SK-N-SH (cell line): ENCODE data around the gene AK5. TPM values are rescaled to one million over a fixed set of nuclear protein-coding genes. Genes with fewer than 3 reads are reported as not detected.

ENCODE experiments used
- CTCF ChIA-PET: fragments of 300-600, 350-600 bp; formaldehyde crosslinking; extraction: SDS; loops from one replicate; lab custom pipeline; 2021; lab: Yijun Ruan, JAX
- POLR2A ChIA-PET: fragments of 350-600 bp; sonication (Branson Sonifier 250); formaldehyde crosslinking; extraction: SDS; loops from one replicate; lab custom pipeline; 2020; ENCODE audit warnings: antibody characterized with exemption, inconsistent platforms; lab: Yijun Ruan, JAX
- DNase-seq: peaks from one replicate; pipeline ENCODE4 v3.0.0; 2012
- H2AFZ ChIP-seq: fragments of 200-600 bp; sonication (generic); 2 replicates; pipeline ENCODE4 v1.8.1; 2016; ENCODE audit warnings: antibody characterized with exemption, mild to moderate bottlenecking, low read depth
- H3F3A ChIP-seq: fragments of 200-600 bp; sonication (generic); replicated peaks from 2 replicates; pipeline ENCODE3; 2016; ENCODE audit warnings: antibody characterized with exemption, mild to moderate bottlenecking; ENCODE audit not compliant: insufficient read depth
- H3K27ac ChIP-seq, 2 experiments: fragments of 200-500 bp in 1 of 2; fragments of 200-600 bp in 1 of 2; sonication (Bioruptor generic) in 1 of 2; sonication (generic), shearing (Covaris generic) in 1 of 2; 2 replicates each; pipeline versions ENCODE4 v1.5.1 to v1.6.1; 2014 to 2016; ENCODE audit warnings: low read depth in 2 of 2, inconsistent platforms in 1 of 2, low read length in 1 of 2, mild to moderate bottlenecking in 1 of 2, mixed read lengths in 1 of 2
- H3K27me3 ChIP-seq: fragments of 200-600 bp; sonication (generic), shearing (Covaris generic); 2 replicates; pipeline ENCODE4 v1.6.1; 2016; ENCODE audit warnings: mixed run types; ENCODE audit not compliant: insufficient read depth
- H3K36me3 ChIP-seq, 2 experiments: fragments of 200-500 bp in 1 of 2; fragments of 200-600 bp in 1 of 2; sonication (Bioruptor generic) in 1 of 2; sonication (generic) in 1 of 2; replicated peaks in 1 of 2; 2 replicates each; pipeline versions ENCODE3 to v1.5.1; 2014 to 2016; ENCODE audit warnings: low read length in 1 of 2, mild to moderate bottlenecking in 1 of 2; ENCODE audit not compliant: insufficient read depth in 2 of 2, control insufficient read depth in 1 of 2
- H3K4me1 ChIP-seq, 2 experiments: fragments of 200-500 bp in 1 of 2; fragments of 200-600 bp in 1 of 2; sonication (Bioruptor generic) in 1 of 2; sonication (generic), shearing (Covaris generic) in 1 of 2; 2 replicates each; pipeline versions ENCODE4 v1.5.1 to v1.6.1; 2014 to 2016; ENCODE audit warnings: low read depth in 1 of 2, low read length in 1 of 2, mixed run types in 1 of 2; ENCODE audit not compliant: insufficient read depth in 2 of 2, control insufficient read depth in 1 of 2
- H3K4me2 ChIP-seq: fragments of 200-600 bp; sonication (generic), shearing (Covaris generic); 2 replicates; pipeline ENCODE4 v1.6.1; 2017; ENCODE audit warnings: mixed run types
- H3K4me3 ChIP-seq, 2 experiments: fragments of 200-500 bp in 1 of 2; fragments of 200-600 bp in 1 of 2; sonication (Bioruptor generic) in 1 of 2; sonication (generic), shearing (Covaris generic) in 1 of 2; 2 replicates each; pipeline versions ENCODE4 v1.5.1 to v1.8.1; 2014 to 2016; ENCODE audit warnings: low read depth in 2 of 2, inconsistent platforms in 1 of 2, low read length in 1 of 2, mild to moderate bottlenecking in 1 of 2, mixed read lengths in 1 of 2, moderate library complexity in 1 of 2
- H3K79me2 ChIP-seq: fragments of 200-600 bp; sonication (generic); 2 replicates; pipeline ENCODE4 v1.8.1; 2017; ENCODE audit warnings: mild to moderate bottlenecking; ENCODE audit not compliant: insufficient read depth
- H3K9ac ChIP-seq: fragments of 200-600 bp; sonication (generic); 2 replicates; pipeline ENCODE4 v1.6.1; 2017; ENCODE audit warnings: mixed run types
- H3K9me2 ChIP-seq: fragments of 200-600 bp; sonication (generic); 2 replicates; pipeline ENCODE4 v1.6.1; 2017; ENCODE audit warnings: mixed run types
- H3K9me3 ChIP-seq: fragments of 200-600 bp; sonication (generic); 2 replicates; pipeline ENCODE4 v1.6.1; 2017; ENCODE audit warnings: mixed run types, mild to moderate bottlenecking, moderate library complexity
- H4K20me1 ChIP-seq: fragments of 200-600 bp; sonication (generic); 2 replicates; pipeline ENCODE4 v1.6.1; 2017; ENCODE audit warnings: mild to moderate bottlenecking, mixed run types; ENCODE audit not compliant: insufficient read depth
- CHD2 ChIP-seq: fragments of 150-350 bp; IDR thresholded peaks from 2 replicates; pipeline ENCODE4 v1.6.1; 2018; ENCODE audit warnings: low read length; ENCODE audit not compliant: partially characterized antibody
- EZH2phosphoT487 ChIP-seq: fragments of 200-600 bp; sonication (generic); IDR thresholded peaks from 2 replicates; pipeline ENCODE4 v1.6.1; 2017; ENCODE audit warnings: low read depth, mixed run types, mild to moderate bottlenecking, antibody characterized with exemption, moderate library complexity, borderline replicate concordance
- GABPA ChIP-seq: IDR thresholded peaks from 2 replicates; pipeline ENCODE4 v1.4.0; 2012; ENCODE audit warnings: low read depth, mild to moderate bottlenecking
- GATA2 ChIP-seq: sonication (generic); formaldehyde crosslinking; IDR thresholded peaks from 2 replicates; pipeline ENCODE4 v1.5.0; 2020; ENCODE audit warnings: mild to moderate bottlenecking, missing genetic modification reagents
- IRF3 ChIP-seq: fragments of 150-350 bp; IDR thresholded peaks from 2 replicates; pipeline ENCODE4 v1.6.1; 2016; ENCODE audit warnings: mild to moderate bottlenecking, low read depth, low read length
- PBX3 ChIP-seq: IDR thresholded peaks from 2 replicates; pipeline ENCODE4; 2012
- POLR2AphosphoS5 ChIP-seq: IDR thresholded peaks from 2 replicates; pipeline ENCODE4 v1.6.1; 2012; ENCODE audit warnings: low read depth, low read length
- SIN3A ChIP-seq: IDR thresholded peaks from 2 replicates; pipeline ENCODE4 v1.6.1; 2012; ENCODE audit warnings: low read depth, mild to moderate bottlenecking, low read length, moderate library complexity, borderline replicate concordance
- SMC3 ChIP-seq: IDR thresholded peaks from 2 replicates; pipeline ENCODE4 v1.6.1; 2012; ENCODE audit warnings: low read depth, low read length, improper control_type of control experiment
- TAF1 ChIP-seq: IDR thresholded peaks from 2 replicates; pipeline ENCODE4 v1.6.1; 2012; ENCODE audit warnings: low read depth, mild to moderate bottlenecking, low read length, moderate library complexity, borderline replicate concordance
- TCF12 ChIP-seq: IDR thresholded peaks from 2 replicates; pipeline ENCODE4 v1.4.0; 2012
- YY1 ChIP-seq: IDR thresholded peaks from 2 replicates; pipeline ENCODE4 v1.4.0; 2012; ENCODE audit warnings: low read depth, mild to moderate bottlenecking
- WGBS: methylation state at CpG from one replicate; pipeline ENCODE4 v1.1.6; 2017; ENCODE audit warnings: low lambda C conversion rate; 5-methylcytosine and 5-hydroxymethylcytosine counted together
- polyA plus RNA-seq, 3 experiments: library from polyadenylated mRNA; depleted of rRNA; stranded (reverse); fragments of >200 nt; gene quantifications; 2 replicates each; pipeline ENCODE4 v1.2.3, GENCODE V29; 2012
- TF ChIP-seq, protein P1 (sequence below): IDR thresholded peaks from 2 replicates; pipeline ENCODE4 v1.4.0; 2012; ENCODE audit warnings: low read depth, borderline replicate concordance

Gene AK5
- polyA plus RNA-seq, 1 of the 3 experiments (the other 2 are of a cell fraction) = 22.9 TPM

DNA sequence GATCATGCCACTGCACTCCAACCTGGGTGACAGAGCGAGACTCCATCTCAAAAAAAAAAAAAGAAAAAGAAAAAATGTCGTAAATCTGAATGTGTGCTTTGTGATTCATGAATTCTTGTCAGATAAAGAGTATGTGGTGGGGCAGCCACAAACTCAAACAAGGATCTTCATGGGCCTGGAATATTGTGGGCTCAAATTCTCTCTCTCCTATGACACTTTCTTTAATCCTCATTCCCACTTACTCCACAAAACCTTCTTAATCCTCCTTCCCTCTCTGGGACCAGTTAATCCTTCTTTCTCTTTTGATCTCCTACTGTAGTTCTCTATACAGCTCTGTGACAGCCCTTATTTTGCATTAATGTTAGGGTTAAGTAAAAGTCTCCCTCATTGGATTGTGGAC is 112.3 kb downstream of the AK5 start:
- no peak for TF ChIP-seq GATA2
- no peak for TF ChIP-seq TCF12
- TF ChIP-seq CHD2 = no peak
- TF ChIP-seq, protein P1, sequence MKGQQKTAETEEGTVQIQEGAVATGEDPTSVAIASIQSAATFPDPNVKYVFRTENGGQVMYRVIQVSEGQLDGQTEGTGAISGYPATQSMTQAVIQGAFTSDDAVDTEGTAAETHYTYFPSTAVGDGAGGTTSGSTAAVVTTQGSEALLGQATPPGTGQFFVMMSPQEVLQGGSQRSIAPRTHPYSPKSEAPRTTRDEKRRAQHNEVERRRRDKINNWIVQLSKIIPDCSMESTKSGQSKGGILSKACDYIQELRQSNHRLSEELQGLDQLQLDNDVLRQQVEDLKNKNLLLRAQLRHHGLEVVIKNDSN = no peak
- no peak for TF ChIP-seq IRF3
- TF ChIP-seq PBX3 = no peak; the same call in 1 of the 2 replicates
- no peak for TF ChIP-seq TAF1
- no peak for TF ChIP-seq SIN3A
- TF ChIP-seq GABPA = no peak
- no peak for TF ChIP-seq SMC3
- no peak for TF ChIP-seq EZH2phosphoT487
- TF ChIP-seq, all 33 proteins: peak for 0
- Histone ChIP-seq H3K4me1 (peaks cover 7 to 14% of the 10 kb centered on the region in 2 experiments; a peak in 3 of 4 replicates), H3K4me3 (no peak overlapping the region), H2AFZ (no peak overlapping the region), H3K36me3 (peaks cover 0 to 4% of the 10 kb centered on the region in 2 experiments), H3K9ac (no peak overlapping the region), H3K79me2 (no peaks in the 10 kb centered on the region), H3K9me2 (no peaks in the 10 kb centered on the region), H3K27ac (peak overlapping the region in 1 of 2 experiments; percentile 54; a peak in 2 of 4 replicates), H3K27me3 (no peaks in the 10 kb centered on the region), H4K20me1 (no peaks in the 10 kb centered on the region), H3K4me2 (peak overlapping the region; percentile 35; the same call in 1 of the 2 replicates), H3F3A (peaks cover 10% of the 10 kb centered on the region), H3K9me3 (no peaks in the 10 kb centered on the region)
- 44% methylated on average over 2 of the region's 2 CpGs for WGBS
- CTCF ChIA-PET = interaction anchor here (0.9 to 1.2 kb wide), 2 partner anchors 40 to 112 kb away, joined by 3 to 4 read pairs; partner anchors contain the start of gene AK5
- POLR2A ChIA-PET = no interaction called here
- no peak for DNase-seq

DNA sequence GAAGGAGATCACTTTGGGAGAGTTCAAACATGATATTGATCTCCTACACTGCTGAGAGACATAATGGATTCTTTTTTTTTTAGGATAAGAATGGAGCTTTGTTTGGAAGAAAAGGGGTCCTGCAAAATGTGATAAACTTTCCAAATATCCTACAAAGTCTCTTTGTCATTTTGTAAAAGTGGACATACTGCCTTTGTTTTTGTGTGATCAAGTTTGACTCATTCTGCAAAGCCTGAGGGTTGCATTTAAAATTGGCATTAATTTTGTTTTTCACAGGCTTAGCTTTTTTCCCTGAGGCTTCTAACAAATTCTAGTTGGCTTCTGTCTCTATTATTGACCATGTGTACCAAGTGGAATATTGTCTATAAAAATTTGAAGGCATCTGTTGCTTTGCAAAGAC is 113.2 kb downstream of the AK5 start:
- H3K9me2 ChIP-seq = no peaks in the 10 kb centered on the region
- H3K9ac ChIP-seq = no peak overlapping the region
- no peaks in the 10 kb centered on the region for H3K79me2 ChIP-seq
- H3K9me3 ChIP-seq = no peaks in the 10 kb centered on the region
- CTCF ChIA-PET = interaction anchor here (0.9 to 1.2 kb wide), 2 partner anchors 41 to 112 kb away, joined by 3 to 4 read pairs; partner anchors contain the start of gene AK5
- H3K4me1 ChIP-seq = peaks cover 7 to 14% of the 10 kb centered on the region in 2 experiments; a peak in 3 of 4 replicates
- peak overlapping the region; percentile 35; the same call in 1 of the 2 replicates for H3K4me2 ChIP-seq
- H3K4me3 ChIP-seq = no peak overlapping the region
- POLR2A ChIA-PET = no interaction called here
- H3K36me3 ChIP-seq = peaks cover 0 to 4% of the 10 kb centered on the region in 2 experiments
- H3F3A ChIP-seq = peaks cover 10% of the 10 kb centered on the region
- TF ChIP-seq, protein P1 = no peak
- TF ChIP-seq YY1 (no peak), POLR2AphosphoS5 (no peak), SIN3A (no peak)
- H2AFZ ChIP-seq = no peak overlapping the region
- no peaks in the 10 kb centered on the region for H4K20me1 ChIP-seq
- H3K27ac ChIP-seq = peak overlapping the region in 1 of 2 experiments; percentile 54; a peak in 1 of 4 replicates
- no peak for DNase-seq
- H3K27me3 ChIP-seq = no peaks in the 10 kb centered on the region
